ENCODE results near the gene PRPF6.
A peak's percentile ranks its signal among the peaks of the same experiment; 100 is the strongest.

The PRPF6 gene

GRCh38 chr20:64052326-64052722, 71.4 kb downstream of the PRPF6 start:
- no peak for DNase-seq

- DNase-seq: no peak
Observed at GRCh38 chr20:64052987-64053840, 72.3 kb downstream of the PRPF6 start.

GRCh38 chr20:64053841-64054661, 73.1 kb downstream of the PRPF6 start:
- no peak for DNase-seq

GRCh38 chr20:64055396-64055892, 74.5 kb downstream of the PRPF6 start:
- DNase-seq: no peak

GRCh38 chr20:64055893-64056638, 75.1 kb downstream of the PRPF6 start:
- DNase-seq: no peak

GRCh38 chr20:64056639-64056888, 75.6 kb downstream of the PRPF6 start:
- no peak for DNase-seq

- no peak for DNase-seq
Observed at GRCh38 chr20:64056889-64057627, 76.1 kb downstream of the PRPF6 start.

GRCh38 chr20:64057628-64058498, 76.9 kb downstream of the PRPF6 start:
- DNase-seq: no peak

- DNase-seq: no peak
Observed at GRCh38 chr20:64058536-64058935, 77.6 kb downstream of the PRPF6 start.

GRCh38 chr20:64062276-64062595, 81.3 kb downstream of the PRPF6 start:
- no peak for DNase-seq

- DNase-seq: peak; percentile 85
Observed at GRCh38 chr20:64062596-64063388, 81.9 kb downstream of the PRPF6 start, which contains the start of gene TCEA2. Gene TCEA2 (plus strand): TSS chr20:64063198. CDS start chr20:64063313, 115 bp downstream.

GRCh38 chr20:64063389-64064144, 82.6 kb downstream of the PRPF6 start:
- no peak for DNase-seq

- DNase-seq: no peak
Observed at GRCh38 chr20:64064145-64064698, 83.3 kb downstream of the PRPF6 start.

- DNase-seq: no peak
Observed at GRCh38 chr20:64065062-64065973, 84.4 kb downstream of the PRPF6 start.

- DNase-seq: no peak
Observed at GRCh38 chr20:64065974-64066343, 85.0 kb downstream of the PRPF6 start.

- DNase-seq: no peak
Observed at GRCh38 chr20:64067005-64067632, 86.2 kb downstream of the PRPF6 start.

- no peak for DNase-seq
Observed at GRCh38 chr20:64067733-64068307, 86.9 kb downstream of the PRPF6 start.
